ENCODE results near the gene SARDH. TPM values are rescaled to one million over a fixed set of nuclear protein-coding genes. Genes with fewer than 3 reads are reported as not detected.

The SARDH gene, protein sequence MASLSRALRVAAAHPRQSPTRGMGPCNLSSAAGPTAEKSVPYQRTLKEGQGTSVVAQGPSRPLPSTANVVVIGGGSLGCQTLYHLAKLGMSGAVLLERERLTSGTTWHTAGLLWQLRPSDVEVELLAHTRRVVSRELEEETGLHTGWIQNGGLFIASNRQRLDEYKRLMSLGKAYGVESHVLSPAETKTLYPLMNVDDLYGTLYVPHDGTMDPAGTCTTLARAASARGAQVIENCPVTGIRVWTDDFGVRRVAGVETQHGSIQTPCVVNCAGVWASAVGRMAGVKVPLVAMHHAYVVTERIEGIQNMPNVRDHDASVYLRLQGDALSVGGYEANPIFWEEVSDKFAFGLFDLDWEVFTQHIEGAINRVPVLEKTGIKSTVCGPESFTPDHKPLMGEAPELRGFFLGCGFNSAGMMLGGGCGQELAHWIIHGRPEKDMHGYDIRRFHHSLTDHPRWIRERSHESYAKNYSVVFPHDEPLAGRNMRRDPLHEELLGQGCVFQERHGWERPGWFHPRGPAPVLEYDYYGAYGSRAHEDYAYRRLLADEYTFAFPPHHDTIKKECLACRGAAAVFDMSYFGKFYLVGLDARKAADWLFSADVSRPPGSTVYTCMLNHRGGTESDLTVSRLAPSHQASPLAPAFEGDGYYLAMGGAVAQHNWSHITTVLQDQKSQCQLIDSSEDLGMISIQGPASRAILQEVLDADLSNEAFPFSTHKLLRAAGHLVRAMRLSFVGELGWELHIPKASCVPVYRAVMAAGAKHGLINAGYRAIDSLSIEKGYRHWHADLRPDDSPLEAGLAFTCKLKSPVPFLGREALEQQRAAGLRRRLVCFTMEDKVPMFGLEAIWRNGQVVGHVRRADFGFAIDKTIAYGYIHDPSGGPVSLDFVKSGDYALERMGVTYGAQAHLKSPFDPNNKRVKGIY
- total RNA-seq (2014; rRNA removed; shearing (Covaris generic); ENCODE audit: low replicate concordance) = 0.66 TPM in 1 of 2 replicates, not detected in the other

DNA sequence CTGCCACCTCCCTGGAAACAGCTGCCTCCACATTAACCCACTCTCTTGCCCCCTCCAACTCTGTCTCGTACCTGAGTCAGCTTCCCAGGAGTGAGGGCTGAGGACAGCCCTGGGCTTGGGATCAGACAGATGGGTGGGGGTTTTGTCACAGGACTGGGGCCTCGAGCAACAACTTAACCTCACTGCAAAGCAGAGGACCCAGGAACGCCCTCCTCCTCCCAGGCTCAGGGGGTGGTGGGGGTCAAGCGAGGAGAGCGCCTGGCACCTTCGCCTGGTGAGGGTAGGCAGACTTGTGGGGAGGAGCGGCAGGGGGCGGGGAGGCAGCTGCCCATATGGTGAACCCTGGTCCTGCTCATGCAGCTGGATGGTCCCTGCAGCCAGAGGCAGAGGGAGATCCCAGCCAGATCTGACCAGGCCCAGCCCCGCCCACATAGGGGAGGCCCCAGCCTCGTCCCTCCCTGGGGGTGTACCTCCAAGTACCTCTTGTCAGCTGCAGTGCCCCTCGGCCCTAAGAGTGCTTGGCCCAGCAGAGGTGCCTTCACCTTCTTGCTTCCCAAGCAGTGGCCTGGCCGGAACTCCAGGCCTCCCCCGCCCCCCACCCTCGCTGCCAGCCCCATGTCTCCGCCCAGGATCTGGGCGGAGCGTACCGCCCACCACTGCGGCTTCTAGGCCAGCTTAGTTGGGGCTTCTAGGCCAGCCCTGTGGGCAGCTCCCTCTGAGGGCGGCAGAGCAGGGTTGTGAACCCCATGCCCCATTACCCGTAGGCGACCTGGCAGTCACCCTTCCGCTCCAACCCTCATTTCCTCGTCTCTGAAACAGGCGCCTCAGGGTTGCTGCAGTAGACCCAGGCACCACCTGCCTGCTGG is at the start of gene SARDH:
TSS of gene SARDH (minus strand) at position 579 of the 866 bp plus-strand sequence. CDS start 4,179 bp downstream, outside the sequence.
- Histone ChIP-seq H3K4me3 (no peak within 1 kb of the TSS), H3K27me3 (no peaks in the 10 kb centered on the region), H3K9me3 (no peaks in the 10 kb centered on the region), H3K36me3 (no peaks in the 10 kb centered on the region)
- peak; percentile 32 for DNase-seq

DNA sequence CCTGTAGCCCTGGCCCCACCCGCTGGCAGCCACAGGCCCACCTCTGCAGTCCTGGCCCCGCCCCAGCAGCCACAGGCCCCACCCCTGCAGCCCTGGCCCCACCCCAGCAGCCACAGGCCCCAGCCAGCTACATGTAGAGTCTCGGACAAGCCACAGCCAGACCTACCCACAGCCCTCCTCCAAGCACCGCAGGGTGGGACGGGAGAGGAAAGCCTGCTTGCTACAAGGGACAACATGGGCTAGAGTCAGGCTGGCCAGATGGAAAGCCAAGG is 49.5 kb upstream of the SARDH start:
- H3K36me3 ChIP-seq = no peaks in the 10 kb centered on the region; the same call in 1 of the 2 replicates
- peak; percentile 15 for DNase-seq
- H3K9me3 ChIP-seq = no peaks in the 10 kb centered on the region

DNA sequence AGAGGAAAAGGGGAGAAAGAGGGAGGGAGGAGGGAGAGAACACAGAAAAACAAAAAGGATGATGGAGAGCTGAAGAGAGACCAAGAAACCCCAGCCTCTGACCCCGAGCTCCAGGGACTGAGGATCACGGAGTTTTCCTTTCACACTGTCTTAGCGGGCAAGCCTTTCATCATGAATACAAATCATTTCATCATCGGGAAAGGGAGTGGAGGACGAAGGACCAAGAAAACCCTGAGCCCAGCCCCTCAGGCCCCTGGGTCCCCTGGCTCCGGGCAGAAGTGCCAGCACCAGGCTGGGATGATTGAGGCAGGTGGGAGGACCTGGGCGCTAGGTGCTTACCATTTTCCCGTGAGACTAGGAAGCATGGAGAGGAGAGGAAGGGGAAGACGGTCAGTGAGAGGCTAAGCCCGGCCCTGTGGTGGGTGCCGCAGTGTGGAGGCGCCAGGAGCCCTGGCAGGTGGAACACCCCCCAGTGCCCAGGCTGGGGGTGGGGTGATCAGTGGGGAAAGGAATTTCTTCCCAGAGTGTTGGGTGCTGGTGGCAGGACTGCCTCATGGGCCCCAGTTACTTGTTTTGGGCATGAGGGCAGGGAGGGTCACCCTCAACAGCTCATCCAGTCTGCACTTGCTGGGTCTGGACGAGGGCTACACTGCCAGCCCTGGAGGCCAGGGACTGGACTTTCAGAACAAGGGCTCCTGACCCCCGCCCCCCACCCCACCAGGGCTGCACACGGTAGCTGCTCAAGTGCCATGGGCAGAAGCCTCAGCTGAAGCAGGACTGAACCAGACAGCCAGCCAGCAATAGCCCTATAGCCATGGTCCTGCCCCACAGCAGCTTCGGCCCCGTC is 49.0 kb upstream of the SARDH start:
- no peak for DNase-seq
- Histone ChIP-seq H3K27me3 (no peaks in the 10 kb centered on the region), H3K9me3 (no peaks in the 10 kb centered on the region), H3K36me3 (no peaks in the 10 kb centered on the region; the same call in 1 of the 2 replicates), H3K4me3 (no peak overlapping the region)

More for the DNA sequence above, 49.5 kb upstream of the SARDH start:
- Histone ChIP-seq H3K27me3 (no peaks in the 10 kb centered on the region), H3K4me3 (no peak overlapping the region)

DNA sequence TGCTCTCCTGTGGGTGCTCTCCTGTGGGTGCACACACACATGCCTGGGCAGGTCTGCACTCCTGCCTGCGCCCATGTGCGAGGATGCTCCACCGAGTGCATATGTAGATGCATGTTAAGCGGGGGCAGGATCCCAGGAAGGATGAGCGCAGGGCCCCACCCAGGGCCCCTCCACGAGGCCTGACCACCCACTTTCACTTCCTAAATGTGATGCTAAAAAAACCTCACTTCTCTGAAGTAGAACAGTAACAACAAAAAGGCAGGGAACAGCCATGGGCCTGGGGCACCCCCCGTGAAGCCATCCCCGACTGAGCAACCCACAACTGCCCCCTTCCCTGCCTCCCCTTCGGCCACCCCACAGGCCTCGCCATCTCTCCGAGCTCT is 48.2 kb upstream of the SARDH start:
- H3K9me3 ChIP-seq = no peaks in the 10 kb centered on the region
- no peak overlapping the region for H3K4me3 ChIP-seq
- no peak for DNase-seq
- no peaks in the 10 kb centered on the region; the same call in none of the 2 replicates for H3K36me3 ChIP-seq
- no peaks in the 10 kb centered on the region for H3K27me3 ChIP-seq

DNA sequence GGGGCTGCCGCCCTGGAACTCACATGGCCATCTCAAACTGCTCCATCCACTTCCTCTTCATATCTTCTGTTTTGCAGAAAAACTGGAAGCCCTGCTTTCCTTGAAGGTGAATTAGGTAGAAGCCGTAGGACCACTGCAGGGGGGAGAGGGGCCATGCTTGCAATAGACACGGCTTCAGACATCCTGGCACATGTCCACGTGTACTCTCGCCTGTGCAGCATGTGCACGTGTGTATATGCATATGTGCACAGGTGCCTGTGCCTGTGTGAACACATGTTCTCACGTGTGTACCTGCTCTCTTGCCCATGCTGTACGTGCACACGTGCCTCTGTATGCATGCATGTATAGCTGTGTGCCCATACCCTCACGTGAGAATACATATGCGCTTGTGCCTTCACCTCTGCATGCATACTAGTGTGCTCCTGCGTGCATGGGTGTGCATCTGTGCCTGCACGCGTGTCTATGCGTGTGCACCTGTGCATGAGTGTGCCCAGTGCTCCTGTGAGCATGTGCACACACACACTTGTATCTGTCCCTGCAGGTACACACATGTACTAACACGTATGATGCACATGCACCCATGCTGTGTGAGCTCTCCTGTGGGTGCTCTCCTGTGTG is 47.7 kb upstream of the SARDH start:
- Histone ChIP-seq H3K4me3 (no peak overlapping the region), H3K9me3 (no peaks in the 10 kb centered on the region), H3K36me3 (no peaks in the 10 kb centered on the region; the same call in none of the 2 replicates), H3K27me3 (no peaks in the 10 kb centered on the region)
- no peak for DNase-seq

DNA sequence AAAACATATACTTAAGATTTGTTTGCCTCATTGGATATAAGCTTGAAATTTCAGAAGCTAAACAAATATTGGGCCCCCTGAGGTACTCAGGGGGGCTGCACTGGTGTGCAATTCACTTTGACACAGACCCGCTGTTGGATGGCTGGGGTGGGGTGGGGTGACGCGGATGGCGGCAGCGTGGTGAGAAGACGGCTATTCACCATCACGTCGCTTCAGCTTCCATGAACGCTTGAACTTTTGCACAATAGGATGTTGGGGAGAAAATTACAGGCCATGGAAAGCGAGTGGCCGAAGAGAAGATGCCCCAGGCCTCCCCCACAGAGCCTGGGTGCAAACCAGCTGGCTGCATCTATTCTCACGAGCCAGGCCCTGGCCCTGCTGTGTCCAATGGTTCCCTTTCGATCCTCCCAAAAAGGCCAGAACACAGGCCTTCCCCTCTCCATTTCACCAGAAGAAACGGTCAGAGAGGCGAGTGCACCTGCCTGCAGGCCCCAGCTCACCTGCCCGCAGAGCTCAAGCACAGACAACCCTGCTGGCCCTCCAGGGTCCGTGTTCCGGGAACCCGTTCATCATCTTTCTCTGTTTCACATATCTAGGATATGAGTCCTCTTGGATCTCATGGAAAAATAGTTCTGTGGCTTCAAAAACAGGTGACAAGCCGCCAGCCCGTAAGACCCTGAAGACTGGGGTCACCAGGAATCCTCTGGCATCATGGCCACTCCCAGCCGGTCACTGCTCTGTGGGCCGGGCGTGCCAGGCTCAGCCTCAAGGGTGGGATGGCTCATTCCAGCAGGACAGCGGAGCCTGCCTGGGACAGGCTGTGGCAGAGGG is 46.8 kb upstream of the SARDH start:
- no peak for DNase-seq
- Histone ChIP-seq H3K36me3 (peaks cover 3% of the 10 kb centered on the region), H3K9me3 (no peaks in the 10 kb centered on the region), H3K27me3 (no peaks in the 10 kb centered on the region), H3K4me3 (no peak overlapping the region)

DNA sequence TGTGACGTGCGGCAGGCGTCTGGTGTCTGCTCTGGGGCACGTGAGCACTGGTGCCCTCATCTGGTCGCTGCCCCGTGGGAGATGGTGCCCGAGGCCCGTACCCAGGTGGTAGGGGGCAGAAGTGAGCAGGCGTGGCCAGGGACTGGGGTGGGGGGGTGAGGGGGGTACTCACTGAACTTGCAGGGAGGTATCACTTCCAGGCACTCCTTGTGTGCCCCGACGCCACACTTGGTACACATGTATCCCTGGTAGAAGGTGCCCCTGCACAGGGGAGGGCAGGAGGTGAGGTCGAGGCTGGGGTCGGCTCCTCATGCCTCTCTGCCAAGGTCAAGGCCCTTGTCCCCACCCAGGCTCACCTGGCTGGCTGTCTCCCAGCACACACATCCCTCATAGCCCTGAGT is 45.2 kb upstream of the SARDH start:
- no peaks in the 10 kb centered on the region for H3K9me3 ChIP-seq
- no peak overlapping the region for H3K4me3 ChIP-seq
- H3K27me3 ChIP-seq = no peaks in the 10 kb centered on the region
- H3K36me3 ChIP-seq = peaks cover 5% of the 10 kb centered on the region
- DNase-seq = no peak

DNA sequence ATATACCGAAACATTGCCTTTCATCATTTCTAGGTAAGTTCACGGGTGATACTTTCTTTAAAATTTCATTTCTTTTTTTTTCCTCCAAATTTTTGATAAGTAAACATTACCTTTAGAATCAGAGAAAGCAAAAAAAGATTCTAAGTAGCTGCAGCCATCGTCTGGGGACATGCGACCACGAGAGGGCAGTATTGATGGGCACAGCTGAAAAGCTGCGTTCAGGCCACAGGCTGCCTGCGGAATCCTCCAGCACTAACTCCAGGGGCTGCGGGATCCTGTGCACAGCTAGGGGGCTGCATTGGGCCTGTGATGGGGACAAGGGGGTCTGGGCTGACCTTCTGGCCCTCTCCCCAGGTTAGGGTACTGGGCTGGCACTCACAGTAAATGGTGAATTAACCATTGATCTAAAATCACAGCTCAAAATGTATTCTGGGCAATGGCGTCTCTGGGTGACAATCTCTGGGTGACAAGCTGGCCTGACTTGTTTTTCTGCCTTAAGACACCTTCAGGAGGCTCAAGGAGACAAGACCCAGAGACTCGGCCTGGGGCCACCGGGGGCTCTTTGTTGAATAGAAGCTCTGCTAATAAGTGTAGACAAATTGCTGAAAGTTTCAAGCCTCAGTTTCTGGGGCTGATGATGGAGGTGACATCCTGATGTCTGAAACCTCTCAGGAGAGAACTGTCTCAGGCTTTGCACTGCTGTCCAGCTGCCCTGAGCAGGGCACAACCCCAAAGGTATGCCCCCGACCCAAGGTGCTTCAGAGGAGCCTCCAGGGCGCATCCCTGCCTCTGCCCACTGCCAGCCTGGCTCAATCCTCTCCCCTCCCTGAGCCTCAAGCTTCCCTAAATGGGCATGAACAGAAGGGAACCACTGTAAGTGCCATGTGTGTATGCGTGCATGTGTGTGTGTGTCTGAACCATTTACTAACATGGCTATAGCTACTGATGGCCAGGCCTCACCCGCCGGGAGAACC is 44.3 kb upstream of the SARDH start:
- H3K9me3 ChIP-seq = no peaks in the 10 kb centered on the region
- H3K4me3 ChIP-seq = no peak overlapping the region
- peak; percentile 45 for DNase-seq
- H3K27me3 ChIP-seq = no peaks in the 10 kb centered on the region
- H3K36me3 ChIP-seq = peaks cover 6% of the 10 kb centered on the region

DNA sequence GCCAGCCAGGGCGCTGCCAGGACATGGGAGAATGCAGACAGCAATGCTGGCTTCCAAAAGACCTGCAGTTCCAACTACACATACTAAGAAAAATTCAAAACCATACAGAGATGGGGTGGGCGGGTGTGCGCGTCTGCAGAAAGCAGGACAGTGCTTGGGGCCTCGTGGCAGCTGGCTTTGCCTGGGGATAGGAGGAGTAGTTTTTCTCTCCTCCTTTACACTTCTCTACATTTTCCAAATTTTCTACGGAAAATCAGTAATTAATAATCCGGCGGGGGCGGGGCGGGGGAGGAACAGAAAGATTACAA is 43.6 kb upstream of the SARDH start:
- Histone ChIP-seq H3K36me3 (peaks cover 6% of the 10 kb centered on the region), H3K4me3 (no peak overlapping the region), H3K9me3 (no peaks in the 10 kb centered on the region), H3K27me3 (no peaks in the 10 kb centered on the region)
- DNase-seq = no peak

DNA sequence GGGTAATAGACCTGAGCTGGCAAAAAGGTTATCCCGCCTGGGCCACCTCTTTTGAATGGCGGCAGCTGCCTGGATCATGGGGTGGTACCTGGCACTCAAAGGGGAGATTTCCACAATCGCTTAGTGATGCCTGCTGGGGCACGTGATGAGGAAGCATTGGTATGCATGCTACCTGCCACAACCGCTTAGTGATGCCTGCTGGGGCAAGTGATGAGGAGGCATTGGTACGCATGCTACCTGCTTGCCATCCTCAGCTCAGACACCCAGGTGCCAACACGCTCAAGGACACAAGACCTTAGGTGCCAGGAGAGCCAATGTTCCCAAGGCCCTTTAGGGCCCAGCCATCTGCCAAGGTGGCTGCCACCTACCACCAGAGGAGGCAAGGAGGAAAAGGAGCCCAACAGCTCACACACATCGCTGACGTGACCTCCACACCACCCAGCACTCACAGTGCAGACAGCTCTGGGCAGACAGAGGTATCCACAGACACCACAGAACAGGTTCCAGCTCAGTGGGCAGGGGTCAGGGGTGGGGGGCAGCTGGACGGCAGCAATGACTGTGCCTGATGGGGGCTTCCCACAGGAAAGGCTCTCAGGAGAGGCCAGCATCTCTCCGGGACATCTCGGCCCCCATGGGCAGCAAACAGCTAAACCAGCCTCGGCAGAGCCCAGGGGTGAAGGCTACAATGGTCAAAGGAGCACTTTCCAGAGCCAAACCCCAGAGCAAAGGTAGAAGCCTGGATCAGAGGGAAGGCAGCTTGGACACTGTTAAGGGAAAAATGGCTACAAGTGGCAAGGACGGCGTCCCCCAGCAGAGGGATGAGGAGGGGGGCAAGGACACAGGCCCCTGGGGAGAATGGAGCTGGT is 43.0 kb upstream of the SARDH start:
- Histone ChIP-seq H3K27me3 (no peaks in the 10 kb centered on the region), H3K4me3 (no peak overlapping the region), H3K9me3 (no peaks in the 10 kb centered on the region), H3K36me3 (peaks cover 6% of the 10 kb centered on the region)
- DNase-seq = no peak

DNA sequence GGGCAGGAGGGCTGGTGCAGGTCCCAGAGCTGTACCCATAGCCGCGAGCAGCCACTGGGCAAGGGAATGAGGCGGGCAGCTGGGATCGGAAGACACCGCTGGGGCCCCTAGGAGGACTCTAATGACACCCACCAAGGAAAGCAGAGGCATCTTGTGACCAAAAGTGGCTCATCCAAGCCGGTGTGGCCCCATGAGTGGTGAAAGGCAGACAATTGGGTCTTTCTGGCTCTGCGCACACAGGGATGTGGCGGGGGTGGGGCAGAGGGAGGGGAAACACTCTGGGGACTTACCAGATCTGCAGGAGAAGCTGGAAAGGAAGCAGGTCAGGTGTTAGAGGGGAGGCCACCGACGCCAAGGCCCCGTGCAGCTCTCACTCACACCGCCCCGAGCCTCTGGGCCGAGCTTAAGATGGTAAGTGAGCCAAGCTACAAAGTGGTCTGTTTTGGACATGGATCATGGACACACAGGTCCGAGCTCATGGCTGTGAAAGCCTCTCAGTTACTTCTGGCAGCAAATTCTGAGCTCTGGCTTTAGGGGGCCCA is 42.3 kb upstream of the SARDH start:
- Histone ChIP-seq H3K9me3 (no peaks in the 10 kb centered on the region), H3K27me3 (no peaks in the 10 kb centered on the region), H3K4me3 (no peak overlapping the region), H3K36me3 (peaks cover 14% of the 10 kb centered on the region)
- no peak for DNase-seq

DNA sequence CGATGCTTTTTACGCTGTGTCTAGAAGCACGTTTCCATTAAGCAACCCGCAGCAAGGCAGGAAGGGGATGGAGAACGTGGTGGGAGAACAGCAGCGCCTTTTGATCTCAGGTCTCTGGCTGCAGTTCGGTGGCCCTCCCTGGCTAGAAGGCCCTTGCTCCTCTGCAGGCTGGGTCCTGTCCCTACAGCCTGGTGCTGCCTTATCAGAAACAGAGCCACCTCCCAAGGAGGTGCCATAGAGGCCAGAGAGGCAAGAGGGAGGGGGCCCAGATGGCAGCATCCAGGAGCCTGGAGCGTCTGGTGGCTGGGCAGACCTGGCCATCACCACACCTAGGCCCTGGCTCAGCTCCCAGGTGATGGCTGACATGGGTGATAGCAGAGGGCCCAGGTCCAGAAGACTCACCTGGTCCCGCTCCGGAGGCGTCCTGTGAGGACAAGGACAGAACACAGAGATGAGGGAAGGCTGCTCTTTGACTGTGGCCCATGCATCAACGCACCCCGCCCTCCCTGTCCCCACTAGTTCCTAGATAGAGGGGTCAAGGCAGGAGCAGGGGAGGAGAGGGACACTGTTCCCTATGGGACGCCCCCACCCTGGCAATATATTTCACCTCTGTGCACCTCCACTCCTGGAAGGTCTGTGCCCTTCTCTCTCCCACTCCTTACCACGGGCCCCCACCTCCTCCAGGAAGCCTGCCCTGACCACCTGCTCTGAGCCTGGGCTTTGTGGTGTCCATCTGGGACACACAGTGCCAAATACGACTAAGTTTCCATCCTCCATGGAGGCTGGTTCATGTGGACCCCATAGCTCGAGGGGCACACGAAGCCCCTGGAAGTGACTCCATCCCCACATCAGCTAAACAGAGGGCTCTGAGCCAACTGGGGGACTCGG is 41.6 kb upstream of the SARDH start:
- peaks cover 21% of the 10 kb centered on the region for H3K36me3 ChIP-seq
- no peak for DNase-seq
- H3K9me3 ChIP-seq = no peaks in the 10 kb centered on the region
- H3K27me3 ChIP-seq = no peaks in the 10 kb centered on the region
- no peak overlapping the region for H3K4me3 ChIP-seq
